Gastrocnemius medialis (tissue), 4 donors: Measurements from ENCODE around the gene BCL11A.

ENCODE experiments used
- POLR2A ChIP-seq, 2 donors: fragments of 450-650 bp; IDR thresholded peaks; one replicate each; pipeline ENCODE4 v1.6.1; 2017; ENCODE audit warnings: antibody characterized with exemption in 2 of 2, mild to moderate bottlenecking in 2 of 2, moderate library complexity in 2 of 2
- TF ChIP-seq, protein P1 (sequence below), 5 experiments: fragments of 450-650 bp in 3 of 5; fragments of 200-600 bp in 2 of 5; sonication (generic) in 2 of 5; IDR thresholded peaks in 4 of 5; conservative IDR thresholded peaks in 1 of 5; 1 replicate in 4 of 5; 2 replicates in 1 of 5; pipeline ENCODE4 v1.5.1; 2016 to 2019; ENCODE audit warnings: antibody characterized with exemption in 5 of 5, mild to moderate bottlenecking in 3 of 5, moderate library complexity in 3 of 5

GRCh38 chr2:60524874-60525273 lies 28.6 kb downstream of the BCL11A start:
- TF ChIP-seq, protein P1, sequence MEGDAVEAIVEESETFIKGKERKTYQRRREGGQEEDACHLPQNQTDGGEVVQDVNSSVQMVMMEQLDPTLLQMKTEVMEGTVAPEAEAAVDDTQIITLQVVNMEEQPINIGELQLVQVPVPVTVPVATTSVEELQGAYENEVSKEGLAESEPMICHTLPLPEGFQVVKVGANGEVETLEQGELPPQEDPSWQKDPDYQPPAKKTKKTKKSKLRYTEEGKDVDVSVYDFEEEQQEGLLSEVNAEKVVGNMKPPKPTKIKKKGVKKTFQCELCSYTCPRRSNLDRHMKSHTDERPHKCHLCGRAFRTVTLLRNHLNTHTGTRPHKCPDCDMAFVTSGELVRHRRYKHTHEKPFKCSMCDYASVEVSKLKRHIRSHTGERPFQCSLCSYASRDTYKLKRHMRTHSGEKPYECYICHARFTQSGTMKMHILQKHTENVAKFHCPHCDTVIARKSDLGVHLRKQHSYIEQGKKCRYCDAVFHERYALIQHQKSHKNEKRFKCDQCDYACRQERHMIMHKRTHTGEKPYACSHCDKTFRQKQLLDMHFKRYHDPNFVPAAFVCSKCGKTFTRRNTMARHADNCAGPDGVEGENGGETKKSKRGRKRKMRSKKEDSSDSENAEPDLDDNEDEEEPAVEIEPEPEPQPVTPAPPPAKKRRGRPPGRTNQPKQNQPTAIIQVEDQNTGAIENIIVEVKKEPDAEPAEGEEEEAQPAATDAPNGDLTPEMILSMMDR (IDR thresholded peaks at IDR 0.05 in 4 of 5, conservative IDR thresholded peaks at IDR 0.05 in 1 of 5) = no peak
- TF ChIP-seq POLR2A (IDR thresholded peaks at IDR 0.05) = no peak
